Measurements from ENCODE around the gene RPS27L. TPM values are rescaled to one million over a fixed set of nuclear protein-coding genes. Genes with fewer than 3 reads are reported as not detected.
A peak's percentile ranks its signal among the peaks of the same experiment; 100 is the strongest.

The RPS27L gene
- total RNA-seq, 1 experiment from 2014 or later: 154 TPM

GRCh38 chr15:63188926-63189871 lies 31.9 kb upstream of the RPS27L start, which contains the start of gene RAB8B:
TSS of gene RAB8B (plus strand) at chr15:63189606. CDS start at chr15:63189625, 19 bp downstream.
- peak; percentile 94 for DNase-seq (ENCODE audit: unreplicated experiment)
- TF ChIP-seq, protein P1, sequence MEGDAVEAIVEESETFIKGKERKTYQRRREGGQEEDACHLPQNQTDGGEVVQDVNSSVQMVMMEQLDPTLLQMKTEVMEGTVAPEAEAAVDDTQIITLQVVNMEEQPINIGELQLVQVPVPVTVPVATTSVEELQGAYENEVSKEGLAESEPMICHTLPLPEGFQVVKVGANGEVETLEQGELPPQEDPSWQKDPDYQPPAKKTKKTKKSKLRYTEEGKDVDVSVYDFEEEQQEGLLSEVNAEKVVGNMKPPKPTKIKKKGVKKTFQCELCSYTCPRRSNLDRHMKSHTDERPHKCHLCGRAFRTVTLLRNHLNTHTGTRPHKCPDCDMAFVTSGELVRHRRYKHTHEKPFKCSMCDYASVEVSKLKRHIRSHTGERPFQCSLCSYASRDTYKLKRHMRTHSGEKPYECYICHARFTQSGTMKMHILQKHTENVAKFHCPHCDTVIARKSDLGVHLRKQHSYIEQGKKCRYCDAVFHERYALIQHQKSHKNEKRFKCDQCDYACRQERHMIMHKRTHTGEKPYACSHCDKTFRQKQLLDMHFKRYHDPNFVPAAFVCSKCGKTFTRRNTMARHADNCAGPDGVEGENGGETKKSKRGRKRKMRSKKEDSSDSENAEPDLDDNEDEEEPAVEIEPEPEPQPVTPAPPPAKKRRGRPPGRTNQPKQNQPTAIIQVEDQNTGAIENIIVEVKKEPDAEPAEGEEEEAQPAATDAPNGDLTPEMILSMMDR (IDR thresholded peaks at IDR 0.05; ENCODE audit: unreplicated experiment): no peak
- Mint-ChIP-seq H3K27me3 (ENCODE audit: insufficient read depth, unreplicated experiment) (no peaks in the 10 kb centered on the region), H3K4me1 (ENCODE audit: insufficient read depth, unreplicated experiment) (peaks cover 40% of the 10 kb centered on the region), H3K27ac (ENCODE audit: low read depth, unreplicated experiment) (peak within 1 kb of the TSS; percentile 20), H3K4me3 (ENCODE audit: unreplicated experiment) (peak within 1 kb of the TSS; percentile 74), H3K9me3 (ENCODE audit: unreplicated experiment) (no peaks in the 10 kb centered on the region), H3K36me3 (ENCODE audit: insufficient read depth, unreplicated experiment) (no peaks in the 10 kb centered on the region)
- POLR2A ChIA-PET: interaction anchor here (0.5 to 2.5 kb wide), 14 partner anchors 9 to 296 kb away, joined by 3 to 21 read pairs (median 3); partner anchors contain the start of genes APH1B and RPS27L
- CTCF ChIA-PET: interaction anchor here (1.6 kb wide), 1 partner anchor 17 kb away, joined by 4 read pairs; no protein-coding TSS in a partner anchor
- intact Hi-C loops (cut with micrococcal nuclease): no loop called here
- no TSS peak for BruUV-seq (replicated peaks)

DNA sequence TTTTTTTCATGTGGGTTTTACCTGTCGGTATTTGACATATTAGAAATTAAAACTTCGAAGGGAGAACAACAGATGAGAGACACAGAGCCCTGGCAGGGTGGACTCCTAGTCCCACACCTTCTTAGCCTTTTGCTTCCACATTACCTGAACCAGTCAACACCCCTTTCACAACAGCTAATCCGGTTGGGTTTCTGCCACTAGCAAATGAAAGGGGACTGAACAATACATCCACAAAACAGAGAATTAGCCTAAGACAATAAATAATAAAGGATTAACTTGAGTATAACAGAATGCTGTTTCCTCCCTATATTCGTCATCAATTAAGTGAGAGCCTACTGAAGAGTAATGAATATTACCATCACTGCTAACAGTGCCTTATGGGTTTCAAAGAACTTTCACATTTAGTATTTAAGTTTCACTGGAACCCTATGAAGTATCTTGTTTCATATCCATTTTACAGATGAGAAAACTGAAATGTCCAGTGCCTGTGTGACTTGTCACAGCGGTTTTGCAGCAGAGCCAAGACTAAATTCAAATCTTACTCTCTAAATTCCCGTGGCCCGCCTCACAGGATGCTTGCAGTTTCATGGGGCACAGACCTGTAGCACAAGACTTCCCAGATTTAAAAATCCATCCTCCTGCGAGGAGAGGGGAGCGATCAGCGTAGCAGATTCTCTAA lies 31.1 kb upstream of the RPS27L start:
- peaks cover 34% of the 10 kb centered on the region for H3K4me1 Mint-ChIP-seq (ENCODE audit: insufficient read depth, unreplicated experiment)
- no peaks in the 10 kb centered on the region for H3K27me3 Mint-ChIP-seq (ENCODE audit: insufficient read depth, unreplicated experiment)
- TF ChIP-seq, protein P1 (IDR thresholded peaks at IDR 0.05; ENCODE audit: unreplicated experiment): no peak
- ChIA-PET CTCF (interaction anchor here (0.7 to 1.6 kb wide), 2 partner anchors 16 to 1573 kb away, joined by 3 to 4 read pairs; no protein-coding TSS in a partner anchor), POLR2A (interaction anchor here (0.6 to 2.5 kb wide), 11 partner anchors 10 to 297 kb away, joined by 3 to 21 read pairs (median 3); partner anchors contain the start of genes APH1B and RPS27L)
- no peak for DNase-seq (ENCODE audit: unreplicated experiment)
- peak overlapping the region; percentile 20 for H3K27ac Mint-ChIP-seq (ENCODE audit: low read depth, unreplicated experiment)
- intact Hi-C loops (cut with micrococcal nuclease): no loop called here
- no peaks in the 10 kb centered on the region for H3K9me3 Mint-ChIP-seq (ENCODE audit: unreplicated experiment)
- no peaks in the 10 kb centered on the region for H3K36me3 Mint-ChIP-seq (ENCODE audit: insufficient read depth, unreplicated experiment)
- no TSS peak for BruUV-seq (replicated peaks)
- peak overlapping the region; percentile 74 for H3K4me3 Mint-ChIP-seq (ENCODE audit: unreplicated experiment)

DNA sequence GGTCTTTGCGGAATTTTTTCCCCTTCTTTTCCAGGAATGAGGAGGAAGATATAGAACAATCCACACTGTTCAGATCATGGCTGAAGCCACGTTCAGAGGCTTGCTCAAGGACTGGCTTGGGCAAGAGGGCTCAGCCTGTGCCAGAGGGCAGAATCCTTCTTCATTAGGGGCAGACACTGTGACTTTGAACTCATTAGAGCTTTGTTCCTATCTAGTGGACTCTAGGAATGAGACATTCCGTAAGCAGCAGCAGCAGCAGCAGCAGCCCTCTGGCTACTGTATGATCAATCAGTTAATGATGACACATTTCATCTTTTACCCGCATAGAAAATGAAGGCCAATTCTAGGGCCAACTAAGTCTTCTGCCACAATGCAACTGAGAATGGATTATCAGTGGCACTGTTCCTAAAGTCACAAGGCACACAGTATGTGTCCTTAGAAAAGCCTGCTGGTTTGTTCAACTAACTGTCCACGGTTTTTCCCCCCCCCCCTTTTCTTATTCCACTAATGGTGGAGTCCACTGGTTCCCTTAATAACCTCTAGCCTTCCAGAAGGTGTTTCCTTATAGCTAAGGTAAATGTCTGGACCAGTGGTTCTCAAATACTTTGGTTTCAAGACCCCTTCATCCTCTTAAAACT lies 30.4 kb upstream of the RPS27L start:
- DNase-seq (ENCODE audit: unreplicated experiment): no peak
- Mint-ChIP-seq H3K27me3 (ENCODE audit: insufficient read depth, unreplicated experiment) (no peaks in the 10 kb centered on the region), H3K4me1 (ENCODE audit: insufficient read depth, unreplicated experiment) (peaks cover 34% of the 10 kb centered on the region), H3K36me3 (ENCODE audit: insufficient read depth, unreplicated experiment) (no peaks in the 10 kb centered on the region), H3K4me3 (ENCODE audit: unreplicated experiment) (no peak overlapping the region), H3K9me3 (ENCODE audit: unreplicated experiment) (no peaks in the 10 kb centered on the region), H3K27ac (ENCODE audit: low read depth, unreplicated experiment) (no peak overlapping the region)
- no TSS peak for BruUV-seq (replicated peaks)
- ChIA-PET CTCF (interaction anchor here (0.7 to 1.6 kb wide), 2 partner anchors 15 to 1574 kb away, joined by 3 to 4 read pairs; no protein-coding TSS in a partner anchor), POLR2A (interaction anchor here (0.6 to 2.5 kb wide), 3 partner anchors 31 to 199 kb away, joined by 3 to 21 read pairs (median 3); partner anchors contain the start of gene RPS27L)
- TF ChIP-seq, protein P1 (IDR thresholded peaks at IDR 0.05; ENCODE audit: unreplicated experiment): no peak
- intact Hi-C loops (cut with micrococcal nuclease): no loop called here
